ENCODE data around the gene PABPN1L.

Gene PABPN1L

GRCh38 chr16:88848557-88848956 lies 17.9 kb downstream of the PABPN1L start:
- no peak for DNase-seq (ENCODE audit: low read depth)

GRCh38 chr16:88847654-88848053 lies 18.8 kb downstream of the PABPN1L start:
- DNase-seq (ENCODE audit: low read depth): no peak

GRCh38 chr16:88846088-88846487 lies 20.4 kb downstream of the PABPN1L start:
- DNase-seq (ENCODE audit: low read depth): no peak

- DNase-seq (ENCODE audit: low read depth): no peak
These were observed 21.9 kb downstream of the PABPN1L start for GRCh38 chr16:88844419-88845036.

- no peak for DNase-seq (ENCODE audit: low read depth)
These were observed 23.2 kb downstream of the PABPN1L start for GRCh38 chr16:88843256-88843655.

- no peak for DNase-seq (ENCODE audit: low read depth)
These were observed 23.7 kb downstream of the PABPN1L start for GRCh38 chr16:88842806-88843205.

GRCh38 chr16:88842308-88842756 lies 24.1 kb downstream of the PABPN1L start:
- no peak for DNase-seq (ENCODE audit: low read depth)

GRCh38 chr16:88841521-88842307 lies 24.7 kb downstream of the PABPN1L start:
- DNase-seq (ENCODE audit: low read depth): no peak

GRCh38 chr16:88840600-88841215 lies 25.8 kb downstream of the PABPN1L start:
- no peak for DNase-seq (ENCODE audit: low read depth)

- no peak for DNase-seq (ENCODE audit: low read depth)
These were observed 26.5 kb downstream of the PABPN1L start for GRCh38 chr16:88839745-88840599.

GRCh38 chr16:88839026-88839529 lies 27.4 kb downstream of the PABPN1L start:
- DNase-seq (ENCODE audit: low read depth): no peak

GRCh38 chr16:88838566-88838965 lies 27.9 kb downstream of the PABPN1L start:
- no peak for DNase-seq (ENCODE audit: low read depth)

GRCh38 chr16:88837806-88838205 lies 28.7 kb downstream of the PABPN1L start:
- DNase-seq (ENCODE audit: low read depth): no peak

GRCh38 chr16:88836791-88837190 lies 29.7 kb downstream of the PABPN1L start:
- DNase-seq (ENCODE audit: low read depth): no peak

- DNase-seq (ENCODE audit: low read depth): no peak
These were observed 30.6 kb downstream of the PABPN1L start for GRCh38 chr16:88835818-88836217.

- DNase-seq (ENCODE audit: low read depth): no peak
These were observed 31.1 kb downstream of the PABPN1L start for GRCh38 chr16:88835383-88835782.

- no peak for DNase-seq (ENCODE audit: low read depth)
These were observed 31.8 kb downstream of the PABPN1L start for GRCh38 chr16:88834670-88835069.

- no peak for DNase-seq (ENCODE audit: low read depth)
These were observed 33.4 kb downstream of the PABPN1L start for GRCh38 chr16:88833086-88833485.

- DNase-seq (ENCODE audit: low read depth): no peak
These were observed 34.6 kb downstream of the PABPN1L start for GRCh38 chr16:88831838-88832237.

- DNase-seq (ENCODE audit: low read depth): no peak
These were observed 35.7 kb downstream of the PABPN1L start for GRCh38 chr16:88830783-88831182.

- DNase-seq (ENCODE audit: low read depth): no peak
These were observed 36.2 kb downstream of the PABPN1L start for GRCh38 chr16:88830258-88830657.

- no peak for DNase-seq (ENCODE audit: low read depth)
These were observed 37.7 kb downstream of the PABPN1L start for GRCh38 chr16:88828711-88829110.

Measured in stimulated activated CD4-positive, alpha-beta T cell treated with anti-CD3 and anti-CD28 coated beads, Interleukin-2, amount 100 ng/mL, for 4 hours (primary cell).